HG02981 (cell line): ENCODE data around the gene HOXB7.

Experiments used
- ATAC-seq: cut with Tn5 transposase; IDR thresholded peaks from one replicate; pipeline ENCODE4 v1.9.1; 2021; ENCODE audit warnings: mild to moderate bottlenecking, moderate library complexity; ENCODE audit not compliant: unreplicated experiment

Gene HOXB7

DNA sequence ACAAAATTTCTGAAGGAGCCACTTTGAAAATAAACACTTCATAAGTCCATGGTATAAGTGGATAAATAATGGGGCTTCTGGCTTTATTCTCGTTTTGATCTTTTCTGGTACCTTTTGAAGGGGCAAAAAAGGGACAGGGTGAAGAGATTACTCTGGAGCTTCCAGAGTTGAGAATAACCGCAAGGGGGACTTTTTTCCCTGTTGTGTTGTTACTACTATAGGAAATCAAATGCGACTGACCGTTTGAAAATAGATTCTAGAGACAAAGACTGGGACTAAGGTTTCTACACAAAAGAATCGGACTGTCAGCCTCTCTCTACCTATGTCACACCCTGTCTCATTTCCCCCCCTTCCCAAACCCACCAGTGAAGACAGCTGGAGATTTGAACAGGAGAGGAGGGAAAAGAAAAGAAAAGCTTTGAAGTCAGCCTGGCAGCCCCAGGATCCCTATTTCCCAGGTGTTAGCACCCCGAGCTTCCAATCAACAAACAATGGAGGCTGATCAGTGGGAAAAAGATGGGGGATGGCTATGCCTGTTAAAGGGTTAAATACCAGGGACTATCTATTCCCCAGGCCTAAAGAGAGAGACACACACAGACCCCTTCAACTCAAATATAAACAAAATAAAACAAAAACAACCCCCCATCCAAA is 41.0 kb downstream of the HOXB7 start:
- ATAC-seq, result no peak

DNA sequence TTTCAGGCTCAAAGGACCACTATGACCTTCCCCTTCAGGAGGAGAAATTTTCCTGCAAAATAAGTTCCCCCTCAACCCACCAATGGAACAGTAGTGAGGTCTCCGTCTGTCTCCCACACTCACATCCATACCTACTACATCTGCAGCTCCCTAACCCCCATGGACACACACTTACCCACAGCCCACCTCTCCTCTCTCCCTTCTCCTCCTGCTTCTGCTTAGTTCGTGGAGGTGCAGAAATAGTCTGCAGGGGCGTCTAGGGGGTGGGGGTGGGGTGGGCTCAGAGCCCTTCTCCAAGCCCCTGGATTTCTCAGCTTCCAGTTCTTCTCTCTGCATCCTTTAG is 41.6 kb downstream of the HOXB7 start:
- ATAC-seq, result no peak

DNA sequence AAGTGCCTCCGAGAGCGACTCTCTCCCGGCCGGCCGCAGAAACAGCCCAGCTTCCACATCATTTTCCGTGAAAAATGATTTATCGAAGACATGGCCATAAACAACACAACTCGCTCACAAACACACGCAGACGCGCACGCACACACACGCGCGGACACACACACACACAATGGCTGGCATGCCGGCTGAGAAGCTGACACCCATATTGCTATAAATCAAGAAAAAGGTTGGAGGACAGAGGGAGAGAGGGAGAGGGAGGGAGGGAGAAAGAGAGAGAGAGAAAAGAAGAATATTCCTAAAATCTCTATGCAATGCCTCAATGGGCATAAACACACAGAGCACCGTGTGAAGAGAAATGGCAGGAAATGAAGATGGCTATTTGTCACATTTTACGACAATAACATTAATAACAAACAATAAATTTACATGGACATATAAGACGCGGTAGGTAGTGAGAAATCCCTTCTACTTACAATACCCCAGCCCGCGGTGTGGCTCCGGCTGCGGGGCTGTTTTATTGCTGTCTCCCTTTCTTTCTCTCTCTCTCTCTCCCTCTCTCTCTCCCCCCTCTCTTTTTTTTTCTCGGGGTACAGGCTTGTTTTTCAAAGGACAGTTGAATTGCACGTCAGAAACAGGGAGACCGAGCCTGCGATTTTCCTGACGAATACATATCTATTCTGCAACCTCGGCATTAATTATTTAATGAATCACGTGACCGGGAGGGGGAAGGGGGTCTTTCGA is 42.1 kb downstream of the HOXB7 start:
- ATAC-seq, result no peak

DNA sequence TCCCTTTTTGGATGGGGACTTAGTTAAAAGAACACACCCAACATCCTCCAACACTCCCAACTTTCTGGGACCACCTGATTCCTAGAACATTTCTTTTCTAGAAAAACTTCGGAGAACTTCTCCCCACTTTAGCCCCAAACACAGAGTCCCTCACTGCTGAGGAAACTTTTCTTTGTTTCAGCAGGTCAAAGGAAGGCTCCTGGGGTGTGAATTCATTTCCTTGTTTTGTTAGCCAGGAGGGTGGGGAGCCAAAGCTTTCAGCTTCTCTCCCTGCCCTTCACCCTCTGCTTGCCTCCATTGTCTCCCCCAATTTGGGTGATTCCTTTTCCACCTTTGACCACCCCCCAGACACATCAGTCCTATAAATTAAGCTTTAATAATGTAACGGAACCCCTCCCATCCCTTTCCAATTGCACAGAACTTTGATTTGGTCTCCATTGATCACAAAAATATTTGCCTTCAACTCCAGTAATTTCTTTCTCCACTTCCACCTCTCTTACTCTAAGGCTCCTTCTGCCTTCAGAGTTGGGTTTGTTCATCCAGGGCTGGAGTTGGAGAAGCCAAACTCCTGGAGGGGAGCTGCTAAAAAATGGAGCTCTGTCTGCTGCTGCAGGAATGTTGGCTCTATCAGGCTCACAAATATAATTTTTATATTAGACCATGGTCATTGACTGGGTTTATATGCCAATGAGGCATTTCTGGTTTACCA is 43.0 kb downstream of the HOXB7 start:
- no peak for ATAC-seq

DNA sequence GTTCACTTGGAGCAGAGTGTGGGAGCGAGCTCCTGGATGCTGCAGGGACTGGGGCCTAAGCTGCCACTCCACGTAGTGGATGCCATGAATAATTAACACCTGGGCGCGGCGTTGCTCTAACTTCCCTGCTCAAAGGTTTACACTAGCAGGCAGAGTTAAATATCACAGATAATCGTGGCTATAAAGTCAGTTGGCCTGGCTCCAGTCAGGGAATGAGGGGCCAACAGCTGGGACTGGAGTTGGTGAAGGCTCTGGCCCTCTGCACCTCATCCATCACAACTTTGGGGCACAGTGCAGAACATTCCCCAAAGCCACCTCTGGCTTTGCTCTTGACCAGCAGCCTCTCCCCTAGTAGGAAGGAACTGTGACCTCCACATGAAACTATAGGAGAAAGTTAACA is 43.6 kb downstream of the HOXB7 start:
- no peak for ATAC-seq

DNA sequence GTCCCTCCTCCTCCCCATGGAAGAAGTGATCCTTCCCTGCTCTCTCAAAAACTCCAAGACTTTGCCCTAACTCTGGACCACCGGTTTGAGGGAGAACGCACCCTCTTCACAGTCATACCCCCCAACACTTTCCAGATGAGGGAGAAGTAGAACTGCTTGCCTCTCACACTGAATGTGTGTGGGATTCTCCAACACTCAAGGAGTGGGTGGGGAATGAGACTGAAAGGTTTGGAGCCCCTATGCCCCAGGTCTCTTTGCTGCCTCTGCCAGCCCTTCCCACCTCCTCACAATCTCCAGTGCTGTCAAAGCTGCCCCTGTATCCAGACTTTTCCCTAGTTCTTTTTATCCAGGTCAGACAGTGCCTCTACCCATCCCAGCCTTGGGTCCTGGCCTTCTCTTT is 44.1 kb downstream of the HOXB7 start:
- no peak for ATAC-seq

DNA sequence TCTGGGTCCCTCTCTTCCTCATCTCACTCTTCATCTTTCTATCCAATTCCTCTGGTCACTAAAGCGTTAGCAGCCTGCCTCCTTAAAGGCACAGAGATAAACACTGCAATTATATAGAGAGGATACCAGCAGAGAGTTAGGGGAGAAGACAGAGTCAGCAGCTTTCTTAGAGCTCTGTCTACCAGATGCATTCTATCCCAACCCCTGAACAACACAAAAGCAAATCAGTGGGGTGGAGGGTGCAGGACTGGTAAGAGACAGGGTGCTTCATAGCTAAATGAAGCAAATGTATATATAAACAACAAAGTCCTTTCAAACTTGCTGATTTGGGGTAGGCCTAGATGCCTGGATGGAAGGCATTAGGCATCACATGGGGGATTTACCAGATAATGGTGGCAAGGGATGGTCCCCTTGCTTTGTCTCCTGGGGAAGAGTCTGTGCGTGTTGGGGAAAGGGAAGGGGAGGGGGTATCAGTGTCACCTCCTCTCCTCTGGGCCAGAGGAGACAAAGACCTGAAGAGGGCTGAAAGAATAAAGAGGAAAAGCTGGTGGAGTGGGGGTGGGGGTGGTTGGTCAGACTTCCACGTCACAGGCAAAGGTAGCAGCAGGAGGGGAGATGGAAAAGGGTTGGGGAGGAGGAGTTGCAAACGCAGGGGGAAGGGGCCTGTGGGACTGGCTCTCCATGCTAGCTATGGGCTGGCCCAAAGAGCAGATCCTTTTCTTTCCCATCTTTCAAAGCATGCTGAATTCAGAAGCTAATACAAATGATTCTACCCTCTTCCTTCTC is 44.7 kb downstream of the HOXB7 start:
- no peak for ATAC-seq

DNA sequence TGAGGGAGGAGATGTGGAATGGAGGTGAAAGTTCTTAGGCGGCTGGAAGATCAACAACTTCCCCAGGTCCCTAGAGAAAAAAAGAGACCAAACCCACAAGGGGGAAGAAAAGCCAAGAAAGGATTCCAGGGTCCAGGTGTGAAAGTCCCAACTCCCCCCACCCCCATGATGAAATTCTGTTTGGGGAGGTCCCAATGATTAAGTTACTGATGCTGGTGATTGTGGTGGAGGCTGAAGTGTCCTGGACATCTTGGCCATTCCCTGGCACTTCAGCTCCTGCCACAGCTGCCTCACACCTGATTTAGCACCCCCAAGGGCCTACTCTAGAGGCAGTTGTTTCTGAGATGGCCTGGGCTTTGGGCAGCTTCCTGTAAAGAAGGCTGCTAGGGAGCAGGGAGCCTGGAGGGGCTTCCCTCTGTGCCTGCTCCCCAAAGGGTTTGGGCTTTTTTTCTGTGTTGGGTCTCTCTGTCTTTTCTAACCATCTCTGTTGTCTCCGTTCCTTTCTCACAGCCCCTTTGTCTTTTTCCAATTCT is 45.7 kb downstream of the HOXB7 start:
- ATAC-seq, result no peak

DNA sequence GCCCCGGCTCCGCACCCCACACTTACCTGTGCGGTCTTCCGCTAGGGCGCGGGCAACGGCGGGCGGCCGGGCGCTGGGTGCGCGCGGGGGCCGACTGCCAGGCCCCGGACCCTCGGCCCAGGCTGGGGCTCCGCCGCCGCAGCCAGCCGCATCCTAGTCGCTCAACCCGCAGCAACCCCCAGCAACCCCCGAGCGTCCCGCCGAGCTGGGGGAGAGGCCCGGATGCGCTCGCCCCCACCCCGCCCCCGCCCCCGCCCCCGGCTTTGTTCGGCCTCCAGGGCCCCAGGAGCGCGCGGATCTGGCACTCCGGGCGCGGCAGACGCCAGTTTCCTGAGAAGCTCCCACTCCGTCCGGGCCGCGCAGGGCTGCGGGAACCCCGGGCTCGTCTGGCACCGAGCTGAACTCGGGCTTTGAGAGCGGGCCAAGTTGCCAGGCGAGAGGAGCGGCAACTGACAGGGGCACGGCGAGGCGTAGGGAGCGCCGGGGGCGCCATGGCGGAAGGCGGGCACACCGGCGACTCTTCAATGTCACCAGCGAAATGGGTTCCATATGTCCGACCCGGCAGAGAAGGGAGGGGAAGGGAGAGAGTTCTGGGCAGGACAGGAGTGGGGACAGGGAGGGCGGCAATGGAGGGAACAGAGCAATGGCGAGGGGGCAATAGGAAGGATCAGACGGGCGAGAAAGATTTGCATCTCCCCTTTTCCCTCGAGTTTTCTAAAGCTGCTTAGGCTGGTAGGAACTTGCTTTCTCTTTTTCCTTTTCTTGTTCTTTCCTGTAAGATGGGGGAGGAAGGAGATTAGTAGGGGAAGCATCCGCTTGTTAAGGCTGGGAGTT is 46.4 kb downstream of the HOXB7 start:
- ATAC-seq, result no peak

DNA sequence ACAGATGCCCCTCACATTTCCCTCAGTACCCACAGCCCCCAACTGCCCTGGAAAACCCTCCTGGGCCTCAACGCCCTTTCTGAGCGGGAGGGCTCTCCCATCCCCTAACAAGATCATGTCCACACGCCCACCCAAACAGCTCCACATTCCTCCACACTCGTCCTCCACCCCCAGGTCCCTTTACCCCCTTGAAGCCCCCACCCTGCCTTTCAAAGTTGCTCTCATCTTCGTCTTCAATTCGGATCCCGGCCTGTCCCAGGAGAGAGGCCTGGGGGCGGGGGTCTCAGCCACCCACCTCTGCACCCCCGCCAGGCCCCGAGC is 47.0 kb downstream of the HOXB7 start:
- no peak for ATAC-seq

DNA sequence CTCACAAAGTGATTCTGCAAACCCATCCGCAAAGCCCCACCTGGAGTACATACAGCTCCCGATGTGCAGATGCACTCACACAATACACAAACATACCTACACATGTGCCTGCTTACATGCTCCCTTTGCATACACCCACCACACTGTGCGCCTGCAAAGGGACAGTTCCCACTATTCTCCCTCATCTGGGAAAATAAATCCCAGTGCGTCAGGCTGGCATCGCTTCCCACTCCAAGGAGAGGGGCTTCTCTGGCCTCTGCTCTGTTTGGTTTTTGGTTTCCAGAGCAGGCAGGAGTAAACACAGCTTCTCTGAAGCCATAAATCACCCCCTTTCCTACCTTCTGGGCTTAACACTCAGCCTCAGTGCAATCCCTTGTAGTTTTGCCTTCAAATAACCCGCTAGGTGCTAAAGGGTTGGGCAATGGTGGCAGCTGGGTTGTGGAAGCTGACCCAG is 47.4 kb downstream of the HOXB7 start:
- ATAC-seq, result no peak

DNA sequence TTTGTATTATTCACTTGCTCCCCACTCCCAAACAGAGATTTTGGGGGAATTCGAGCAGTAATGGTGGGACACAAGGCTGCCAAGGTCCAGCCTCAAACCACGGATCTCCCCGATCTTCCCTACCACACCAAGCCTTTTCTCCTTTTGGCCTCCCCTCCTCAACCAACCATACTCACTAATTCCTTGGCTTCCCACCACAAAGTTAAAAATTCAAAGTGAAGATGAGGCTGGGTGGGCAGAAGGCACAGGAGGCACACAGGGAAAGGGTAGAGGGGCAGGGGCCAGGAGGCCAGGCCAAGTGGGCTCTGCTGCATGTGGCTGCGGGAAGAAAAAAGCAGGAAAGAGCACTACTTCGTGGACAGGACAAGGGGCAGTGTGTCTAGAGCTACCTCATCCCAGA is 47.9 kb downstream of the HOXB7 start:
- no peak for ATAC-seq

DNA sequence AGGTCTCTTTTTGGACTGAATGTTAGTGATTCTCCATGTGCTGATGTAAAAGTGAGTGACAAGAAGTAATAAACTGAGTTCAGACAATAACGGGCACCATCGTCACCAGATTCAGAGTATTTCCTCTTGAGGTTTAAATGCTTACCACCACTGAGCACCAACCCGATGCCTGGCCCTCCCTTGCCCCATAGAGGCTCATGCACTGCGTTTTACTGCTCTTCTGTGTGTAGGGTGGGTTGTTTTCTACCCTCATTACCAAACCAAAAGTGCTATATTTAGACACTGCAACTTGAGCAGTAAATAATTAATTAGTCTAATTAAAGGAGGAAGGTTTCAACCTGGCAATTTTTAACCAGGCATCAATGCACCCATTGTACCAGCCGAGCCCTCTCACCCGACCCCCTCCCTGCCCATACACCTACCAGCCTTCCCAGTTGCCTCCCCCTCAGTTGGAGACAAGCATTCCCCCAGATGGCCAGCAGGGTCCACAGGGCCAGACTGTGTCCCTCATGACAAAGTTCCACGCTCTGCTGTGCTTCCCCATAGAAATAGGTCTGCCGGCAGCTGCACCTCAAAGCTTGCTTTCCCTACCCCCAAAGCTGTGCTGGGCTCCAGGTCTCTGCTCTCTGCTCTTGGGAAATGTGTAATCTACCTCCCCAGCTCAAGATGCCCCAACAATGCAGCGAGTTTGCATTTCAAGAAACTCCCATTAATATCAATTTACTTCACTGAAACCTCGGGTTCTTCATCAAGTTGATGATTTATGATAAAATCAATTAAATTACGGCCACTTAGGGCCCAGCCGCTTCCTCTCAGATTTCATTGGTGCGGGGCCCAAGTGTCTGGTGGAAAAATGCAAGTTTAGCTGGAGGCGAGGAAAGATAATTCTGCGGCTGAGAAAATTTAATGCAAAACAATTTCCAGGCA is 48.7 kb downstream of the HOXB7 start:
- peak; percentile 57 for ATAC-seq

DNA sequence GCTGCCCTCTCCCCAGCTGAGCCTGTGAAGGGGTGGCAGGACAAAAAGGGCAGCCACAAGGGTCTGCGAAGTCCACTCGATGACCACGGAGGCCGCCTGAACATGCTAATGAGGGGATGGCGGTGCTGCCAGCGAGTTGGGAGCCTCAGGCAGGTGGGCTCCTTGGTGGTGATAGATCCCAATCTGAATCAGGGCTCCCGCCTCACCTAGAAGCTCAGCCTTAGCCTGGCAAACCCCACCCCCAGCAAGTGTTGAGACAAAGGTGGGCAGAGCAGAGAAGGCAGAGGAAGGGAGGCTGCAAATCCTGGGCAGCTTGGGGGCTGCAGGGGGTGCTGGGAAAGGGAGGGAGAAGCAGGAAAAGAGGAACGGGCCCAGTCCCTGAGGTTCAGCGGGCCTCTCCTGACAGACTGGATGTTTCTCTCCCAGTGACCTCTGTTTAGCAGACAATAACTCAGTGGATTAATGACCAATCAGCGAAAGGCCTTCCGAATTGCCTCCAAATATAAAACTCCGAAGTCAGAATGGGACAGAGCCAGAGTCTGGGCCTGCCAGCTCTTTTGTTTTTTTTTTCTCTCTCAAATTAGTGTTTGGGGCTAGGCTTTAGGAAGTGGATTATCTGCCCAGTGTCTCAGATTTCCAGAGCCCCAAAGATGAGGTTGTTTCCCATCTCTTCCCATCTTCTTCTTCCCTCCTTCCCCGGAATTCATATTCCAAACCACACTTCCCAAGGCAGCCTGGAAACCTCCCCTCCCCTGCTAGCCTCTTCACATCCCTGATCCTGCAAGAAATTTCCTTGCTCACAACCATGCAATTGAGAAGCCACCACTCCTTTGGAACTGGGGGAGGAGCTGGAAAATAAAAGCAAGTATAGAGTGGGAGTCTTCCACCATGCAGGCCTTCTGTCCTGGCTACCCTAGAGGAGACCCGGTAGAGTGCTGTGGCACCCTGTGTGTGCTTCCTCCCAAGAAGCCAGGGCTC is 50.7 kb downstream of the HOXB7 start:
- ATAC-seq, result no peak

DNA sequence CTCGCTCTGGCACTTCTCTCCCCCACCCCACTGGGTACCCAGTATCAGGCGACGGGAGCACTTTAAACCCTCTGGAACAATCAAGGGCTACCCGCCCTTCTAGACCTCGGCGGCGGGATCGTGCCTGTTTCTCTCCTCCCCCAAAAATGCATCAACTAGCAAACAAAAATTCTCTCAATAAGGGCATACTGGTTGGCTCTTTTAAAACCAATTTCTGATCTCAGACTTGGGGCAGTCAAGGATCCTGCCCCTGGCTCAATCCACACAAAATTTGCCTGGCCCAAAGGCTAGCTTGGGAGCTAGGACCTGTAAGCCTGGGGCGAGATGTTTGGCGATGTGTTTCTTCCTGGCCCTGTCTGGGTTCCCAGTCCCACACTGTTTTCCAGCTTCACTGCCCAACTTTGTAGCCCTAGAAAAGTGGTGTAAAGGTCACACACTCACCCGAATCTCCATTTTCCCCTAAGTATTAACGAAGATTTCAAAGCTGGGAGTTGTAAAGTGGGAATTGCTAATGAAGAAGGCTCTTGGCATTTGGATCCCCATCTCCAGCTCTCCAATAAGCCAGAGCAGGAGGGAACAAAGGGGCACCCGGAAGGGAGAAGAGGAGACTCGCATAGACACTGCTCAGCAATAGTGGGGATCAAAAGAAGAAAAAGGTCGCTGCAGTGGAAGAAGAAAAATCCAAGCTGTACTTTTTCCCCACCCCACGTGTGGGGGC is 51.5 kb downstream of the HOXB7 start:
- no peak for ATAC-seq

DNA sequence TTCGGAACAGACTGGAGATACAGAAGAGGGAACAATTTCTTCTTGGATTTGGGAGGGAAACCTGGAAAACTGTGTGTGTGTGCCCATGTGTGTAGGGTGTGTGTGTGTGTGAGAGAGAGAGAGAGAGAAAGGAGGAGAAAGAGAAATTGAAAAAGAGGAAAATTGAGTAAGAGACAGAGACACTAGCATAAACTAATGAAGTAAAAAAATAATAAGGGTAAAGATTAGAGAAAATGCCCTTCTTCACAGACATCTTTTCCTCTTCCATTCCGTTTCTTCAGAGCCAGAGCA is 52.0 kb downstream of the HOXB7 start:
- ATAC-seq, result no peak

DNA sequence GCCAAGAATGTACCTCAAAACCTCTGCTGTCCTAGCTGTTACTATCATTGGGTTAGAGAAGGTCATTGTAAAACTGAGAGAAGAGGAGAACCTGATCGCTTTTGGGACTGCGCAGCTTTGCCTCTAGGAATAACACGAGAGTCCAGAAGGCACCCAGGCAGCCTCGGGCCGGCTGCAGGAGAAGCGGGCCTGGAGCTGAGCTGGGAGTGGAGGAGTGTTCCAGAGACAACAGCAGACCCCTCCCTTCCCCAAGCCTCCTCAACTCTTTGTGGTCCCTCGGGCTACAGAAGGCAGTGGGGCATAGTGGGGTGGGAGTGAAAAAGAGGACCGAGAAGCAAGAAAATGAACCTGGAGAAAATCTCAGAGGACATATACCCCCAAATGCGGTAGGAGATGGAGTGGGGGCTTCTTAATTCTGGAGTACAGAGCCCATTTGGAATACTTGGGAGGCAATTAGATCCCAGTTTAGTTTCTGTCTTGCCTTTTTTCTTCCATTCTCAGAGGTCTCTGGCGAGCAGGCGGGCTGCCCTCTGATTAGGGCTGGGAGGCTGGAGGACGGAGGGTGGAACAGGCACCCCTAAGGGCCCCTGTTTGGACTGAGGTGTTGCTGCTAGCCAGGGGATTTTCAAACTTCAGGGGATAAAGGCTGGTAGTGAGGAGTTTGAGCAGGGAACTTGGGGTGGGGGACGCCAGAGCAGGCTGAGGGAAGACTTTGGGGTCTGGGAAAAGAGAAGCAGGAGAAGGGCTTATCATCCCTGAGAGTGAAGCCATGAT is 52.6 kb downstream of the HOXB7 start:
- no peak for ATAC-seq
